Measurements from ENCODE around the gene XRCC5.
"Not testable (repeated sequence)": the region's sequence is repeated elsewhere in the genome, so short reads cannot be mapped to it uniquely, and the experiment has no call there.

The XRCC5 gene

DNA sequence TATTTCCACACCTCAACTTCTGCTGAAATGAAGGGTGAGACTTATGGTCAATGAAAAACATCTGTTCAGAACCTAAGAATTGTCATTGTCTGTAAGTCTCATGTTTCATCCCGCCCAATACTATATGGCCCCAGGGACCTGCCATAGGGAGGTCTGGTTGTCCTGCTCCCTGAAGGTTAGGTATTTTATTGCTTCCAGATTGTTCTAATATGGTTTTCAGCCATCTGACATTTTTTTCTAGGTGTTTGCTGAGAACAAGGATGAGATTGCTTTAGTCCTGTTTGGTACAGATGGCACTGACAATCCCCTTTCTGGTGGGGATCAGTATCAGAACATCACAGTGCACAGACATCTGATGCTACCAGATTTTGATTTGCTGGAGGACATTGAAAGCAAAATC lies 7.3 kb downstream of the XRCC5 start:
- DNase-seq (ENCODE audit: low read depth in 1 of 2, low spot score in 1 of 2), result no peak

- DNase-seq (ENCODE audit: low read depth in 1 of 2, low spot score in 1 of 2), result no peak
Observed at GRCh38 chr2:216117561-216118340, 8.6 kb downstream of the XRCC5 start.

DNA sequence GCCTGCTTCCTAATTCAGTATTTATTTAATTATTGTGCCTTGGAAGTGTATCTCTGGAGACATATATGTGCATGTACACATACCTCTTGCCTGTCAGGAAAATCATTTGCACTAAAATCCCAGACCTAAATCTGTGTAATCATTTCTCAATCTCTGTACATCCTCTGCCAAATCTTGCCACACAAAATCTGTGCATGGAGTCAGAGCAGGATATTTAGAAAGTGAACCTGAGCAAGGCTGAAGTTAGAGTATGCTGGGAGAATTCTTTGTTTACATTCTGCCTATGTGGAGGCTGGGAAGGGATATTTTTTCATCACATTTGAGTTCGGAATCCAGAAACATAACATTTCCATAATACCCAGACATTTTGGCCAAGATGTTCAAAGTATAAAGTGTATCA lies 9.3 kb downstream of the XRCC5 start:
- DNase-seq (ENCODE audit: low read depth in 1 of 2, low spot score in 1 of 2), result no peak

GRCh38 chr2:216119146-216119545 lies 10.0 kb downstream of the XRCC5 start:
- no peak for DNase-seq (ENCODE audit: low read depth in 1 of 2, low spot score in 1 of 2)

DNA sequence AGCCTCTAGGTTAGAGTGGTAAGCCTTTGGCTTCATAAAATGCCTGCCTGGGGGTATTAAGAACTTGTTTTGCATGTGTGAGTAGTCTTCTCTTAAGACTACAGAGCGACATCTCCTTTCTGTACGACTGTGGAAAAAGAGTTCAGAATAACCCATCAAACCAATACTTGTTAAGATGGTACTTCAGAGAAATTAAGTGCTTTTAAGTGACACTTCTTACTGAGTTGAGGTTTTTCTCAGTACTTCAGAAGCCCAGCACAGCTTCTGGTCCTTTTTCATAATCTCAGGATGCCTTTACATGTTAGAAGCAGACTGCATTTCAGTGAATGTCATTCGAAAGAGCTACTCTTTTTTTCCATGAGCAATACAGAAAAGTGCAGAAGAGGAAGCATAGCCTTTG lies 10.8 kb downstream of the XRCC5 start:
- DNase-seq (ENCODE audit: low read depth in 1 of 2, low spot score in 1 of 2), result no peak

DNA sequence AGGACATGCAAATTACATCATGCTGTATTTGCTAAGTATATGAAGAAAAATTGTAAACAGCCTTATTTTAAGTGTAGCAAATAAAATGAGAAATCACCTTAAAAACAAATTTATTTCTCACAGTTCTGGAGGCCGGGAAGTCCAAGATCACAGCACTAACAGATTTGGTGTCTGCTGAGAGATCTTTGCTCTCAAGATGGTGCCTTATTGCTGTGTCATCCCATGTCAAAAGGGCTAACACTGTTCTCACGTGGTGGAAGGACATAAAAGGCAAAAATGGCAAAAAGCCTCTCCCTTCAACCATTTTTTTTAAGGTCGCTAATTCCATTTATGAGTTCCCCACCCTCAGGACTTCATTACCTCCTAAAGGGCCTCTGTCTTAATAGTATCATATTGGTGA lies 12.1 kb downstream of the XRCC5 start:
- no peak for DNase-seq (ENCODE audit: low read depth in 1 of 2, low spot score in 1 of 2)

- DNase-seq (ENCODE audit: low read depth in 1 of 2, low spot score in 1 of 2), result no peak
Observed at GRCh38 chr2:216126943-216127342, 17.8 kb downstream of the XRCC5 start.

DNA sequence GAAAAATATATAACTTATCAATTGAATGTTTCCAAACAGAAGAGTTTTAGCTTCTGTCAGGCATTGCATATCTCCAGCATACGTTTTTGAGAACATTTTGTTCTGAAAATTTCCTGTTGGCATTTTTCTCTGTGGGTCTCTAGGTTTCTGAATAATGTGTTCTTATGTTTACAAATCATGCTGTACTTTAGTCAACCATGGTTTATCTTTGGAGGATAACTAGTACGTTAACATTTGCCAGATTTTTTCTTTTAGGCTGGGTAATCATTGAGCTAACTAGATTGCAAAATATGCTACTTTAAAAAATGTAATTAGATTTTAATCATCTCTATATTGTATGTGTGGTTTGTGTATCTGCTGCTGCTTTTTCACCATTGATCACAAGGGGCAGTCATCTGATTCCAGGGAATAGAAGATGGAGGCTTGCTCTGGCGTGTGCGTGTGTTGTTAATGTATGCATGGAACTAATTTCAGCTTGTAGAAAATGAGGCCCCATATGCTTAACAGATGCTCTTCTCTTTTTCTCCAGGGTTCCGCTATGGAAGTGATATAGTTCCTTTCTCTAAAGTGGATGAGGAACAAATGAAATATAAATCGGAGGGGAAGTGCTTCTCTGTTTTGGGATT lies 21.3 kb downstream of the XRCC5 start:
- no peak for DNase-seq (ENCODE audit: low read depth in 1 of 2, low spot score in 1 of 2)

- DNase-seq (ENCODE audit: low read depth in 1 of 2, low spot score in 1 of 2), result no peak
Observed at GRCh38 chr2:216131175-216131926, 22.2 kb downstream of the XRCC5 start.

- no peak for DNase-seq (ENCODE audit: low read depth in 1 of 2, low spot score in 1 of 2)
Observed at GRCh38 chr2:216132585-216132984, 23.4 kb downstream of the XRCC5 start.

DNA sequence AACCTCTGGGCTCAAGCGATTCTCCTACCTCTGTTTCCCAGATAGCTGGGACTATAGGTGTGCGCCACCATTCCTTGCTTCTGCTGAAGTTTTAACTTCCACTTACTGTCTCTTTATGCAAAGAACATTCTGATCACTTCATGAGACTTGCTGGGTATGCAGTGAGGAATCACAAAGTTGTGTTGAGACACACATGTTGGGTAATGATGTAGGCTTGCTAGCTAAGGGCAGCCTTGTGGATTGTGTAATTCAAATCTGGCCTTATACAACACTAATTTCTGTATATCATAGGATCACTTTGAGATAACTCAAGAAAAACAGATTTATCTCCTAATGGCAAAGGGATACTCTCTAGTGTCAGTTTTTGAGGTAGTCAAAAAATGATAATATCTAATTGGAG lies 24.2 kb downstream of the XRCC5 start:
- no peak for DNase-seq (ENCODE audit: low read depth in 1 of 2, low spot score in 1 of 2)

DNA sequence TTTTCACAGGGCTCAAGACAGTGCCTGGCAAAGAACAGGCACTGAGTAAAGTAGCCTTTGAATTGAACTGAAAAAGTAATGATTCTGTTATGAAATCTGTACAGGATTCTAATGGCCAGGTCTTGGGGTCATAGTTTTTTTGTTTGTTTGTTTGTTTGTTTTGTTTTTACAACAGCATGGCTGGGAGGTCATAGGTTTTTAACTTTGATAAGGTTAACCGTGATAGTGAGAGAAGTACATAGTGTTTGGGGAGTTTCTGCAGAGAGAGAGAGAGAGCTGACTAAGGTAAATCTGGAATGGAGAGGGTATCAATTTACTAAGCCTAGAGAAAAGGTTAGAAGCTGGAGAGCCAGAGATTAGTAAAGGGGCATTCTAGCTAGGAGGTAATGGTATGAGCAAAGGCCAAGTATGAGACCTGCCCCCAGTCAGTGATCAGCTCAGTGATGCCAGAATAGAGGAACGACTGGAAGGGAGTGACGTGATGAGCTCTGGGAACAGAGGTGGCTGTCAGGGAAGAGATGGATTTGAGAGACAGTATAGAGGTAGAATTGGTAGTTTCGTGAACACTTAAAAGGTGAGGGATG lies 25.9 kb downstream of the XRCC5 start:
- DNase-seq (ENCODE audit: low read depth in 1 of 2, low spot score in 1 of 2), result no peak

DNA sequence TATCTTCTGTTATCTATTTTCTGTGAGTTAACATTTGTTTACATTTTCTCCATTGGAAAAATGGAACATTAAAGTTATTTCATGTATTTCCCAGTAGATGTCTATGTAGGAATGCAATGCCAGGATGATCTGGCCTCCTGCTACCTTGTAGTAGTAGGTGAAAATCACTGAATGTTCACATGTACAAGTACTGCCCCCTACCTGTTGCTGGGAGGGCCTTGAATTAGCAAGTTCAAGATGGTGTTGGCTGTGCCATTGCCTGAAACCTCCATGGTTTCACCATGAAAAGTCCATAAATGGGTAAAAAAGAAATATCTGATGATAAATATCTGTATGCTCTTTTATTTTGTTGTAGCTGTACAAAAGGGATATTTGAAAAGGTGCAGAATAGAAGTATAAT lies 30.7 kb downstream of the XRCC5 start:
- DNase-seq (ENCODE audit: low read depth in 1 of 2, low spot score in 1 of 2), result no peak

GRCh38 chr2:216141516-216141915 lies 32.4 kb downstream of the XRCC5 start:
- DNase-seq (ENCODE audit: low read depth in 1 of 2, low spot score in 1 of 2), result not testable (repeated sequence)

DNA sequence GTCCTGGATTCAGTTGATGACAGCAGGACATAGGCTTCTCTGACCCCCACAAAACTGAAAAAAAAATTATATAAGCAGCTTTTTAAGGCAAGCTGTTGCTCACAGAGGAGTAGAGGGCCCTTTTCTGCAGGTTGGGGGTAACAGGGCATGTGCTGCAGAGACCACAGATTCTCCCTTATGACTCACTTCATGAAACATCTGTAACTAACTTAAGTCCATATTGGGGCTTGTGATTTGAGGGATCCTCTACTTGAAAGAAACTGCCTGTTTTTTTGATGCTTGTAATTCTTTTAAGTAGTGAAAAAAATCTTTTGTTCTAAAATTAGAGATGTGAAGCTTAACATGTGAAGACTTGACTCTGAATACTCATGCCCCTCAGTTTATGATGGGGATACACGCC lies 33.4 kb downstream of the XRCC5 start:
- DNase-seq (ENCODE audit: low read depth in 1 of 2, low spot score in 1 of 2), result no peak

- DNase-seq (ENCODE audit: low read depth in 1 of 2, low spot score in 1 of 2), result no peak
Observed at GRCh38 chr2:216144372-216144771, 35.2 kb downstream of the XRCC5 start.

- DNase-seq (ENCODE audit: low read depth in 1 of 2, low spot score in 1 of 2), result no peak
Observed at GRCh38 chr2:216144857-216145256, 35.7 kb downstream of the XRCC5 start.

DNA sequence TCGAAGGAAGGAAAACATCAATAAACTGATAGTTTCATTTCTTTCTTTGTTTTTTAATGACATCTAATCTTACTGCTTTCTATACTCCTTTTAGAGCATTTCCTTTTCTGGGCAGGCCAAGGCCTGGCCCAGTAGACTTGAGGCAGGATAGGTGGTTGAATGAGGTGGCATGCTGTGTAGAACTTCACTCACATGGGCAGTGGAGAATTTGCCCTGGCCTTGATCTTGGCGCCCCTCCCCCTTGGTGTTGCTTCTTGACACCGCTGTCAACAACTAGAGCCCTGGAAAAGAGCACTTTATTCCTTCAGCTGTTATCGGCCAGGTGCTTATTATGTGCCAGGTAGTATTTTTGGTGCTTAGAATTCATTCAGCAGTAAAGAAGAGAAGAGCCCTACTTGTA lies 37.4 kb downstream of the XRCC5 start:
- no peak for DNase-seq (ENCODE audit: low read depth in 1 of 2, low spot score in 1 of 2)

DNA sequence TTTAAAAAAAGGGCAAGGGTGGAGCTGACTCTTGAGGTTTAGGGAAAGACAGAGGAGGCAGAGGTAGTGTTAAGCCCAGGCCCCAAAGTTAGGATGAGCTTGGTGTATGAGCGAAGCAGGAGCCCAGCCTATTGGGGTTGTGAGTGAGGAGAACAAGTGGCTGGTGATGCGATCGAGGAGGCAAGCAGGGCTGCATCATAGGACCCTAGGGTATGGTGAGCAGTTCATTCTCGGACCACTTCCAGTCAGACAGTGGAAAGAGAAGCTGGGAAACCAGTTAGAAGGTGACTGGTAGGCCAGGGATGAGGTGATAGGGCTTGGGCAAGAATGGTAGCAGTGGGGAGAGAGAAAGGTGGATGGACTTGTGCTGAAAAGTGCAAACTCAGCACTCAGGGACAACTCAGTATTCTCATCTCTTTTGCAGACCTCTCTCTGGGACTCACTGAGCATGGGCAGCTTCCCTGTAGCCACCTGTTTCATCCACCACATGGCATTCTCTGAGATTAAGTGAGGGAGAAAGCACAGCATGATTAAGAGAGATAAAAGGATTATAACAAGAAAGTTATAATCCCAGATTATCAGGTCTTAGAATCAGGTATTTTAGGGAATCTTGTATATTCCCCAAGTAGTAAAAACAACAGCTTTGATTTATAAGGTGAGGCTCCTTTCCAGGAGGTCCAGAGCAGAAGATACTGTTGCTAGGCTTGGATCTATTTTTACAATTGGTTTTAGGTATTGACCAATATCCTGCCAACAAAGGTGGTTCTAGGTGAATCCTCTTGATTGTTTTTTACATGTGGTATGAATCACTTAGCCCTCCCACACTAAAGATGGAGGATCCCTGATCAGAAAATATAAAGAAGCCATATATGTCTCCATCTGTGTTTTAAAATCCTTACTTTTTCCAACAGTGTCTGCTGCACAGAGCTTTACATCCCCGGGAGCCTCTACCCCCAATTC lies 38.3 kb downstream of the XRCC5 start:
- no peak for DNase-seq (ENCODE audit: low read depth in 1 of 2, low spot score in 1 of 2)

DNA sequence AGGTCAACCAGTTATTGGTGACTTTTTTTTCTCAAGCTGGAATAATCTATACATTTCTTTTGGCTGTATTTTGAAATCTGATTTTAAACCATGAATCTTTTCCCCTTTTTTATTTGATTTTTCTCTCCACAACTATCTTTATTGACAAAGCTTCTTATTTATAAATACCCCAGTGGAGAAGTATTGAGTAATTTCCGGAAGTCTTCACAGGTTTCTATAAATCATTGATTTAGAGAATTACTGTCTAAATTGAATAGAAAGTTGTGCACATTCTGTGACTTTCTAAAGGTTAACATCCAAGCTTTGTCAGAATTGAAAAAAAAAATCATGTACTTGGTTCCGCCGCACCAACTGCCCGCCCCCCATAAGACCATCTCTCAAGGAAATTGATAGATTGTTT lies 39.8 kb downstream of the XRCC5 start:
- DNase-seq (ENCODE audit: low read depth in 1 of 2, low spot score in 1 of 2), result no peak

DNA sequence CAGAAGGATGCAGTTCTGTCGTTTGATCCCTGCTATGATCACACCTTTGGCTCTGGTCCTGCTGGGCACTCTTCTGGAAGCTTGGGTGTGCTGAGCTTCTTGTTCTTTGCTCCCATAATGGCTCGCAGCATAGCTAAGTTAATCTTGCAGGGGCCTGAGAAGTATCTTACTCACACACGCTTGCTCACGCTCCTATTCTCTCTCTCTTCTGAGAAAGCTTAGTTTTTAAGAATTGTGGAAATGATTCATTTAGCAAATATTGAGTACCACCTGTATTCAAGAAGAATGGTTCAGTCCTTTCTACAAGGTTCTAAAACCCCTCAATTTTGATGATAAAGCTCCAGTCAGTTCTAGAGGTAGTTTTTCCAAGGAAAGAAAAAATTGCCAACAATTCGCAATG lies 40.6 kb downstream of the XRCC5 start:
- DNase-seq (ENCODE audit: low read depth in 1 of 2, low spot score in 1 of 2), result no peak
